Glomerular visceral epithelial cell (primary cell): Measurements from ENCODE around the gene ABHD13.
"Not testable (repeated sequence)": the region's sequence is repeated elsewhere in the genome, so short reads cannot be mapped to it uniquely, and the experiment has no call there.

Source experiments
- DNase-seq: peaks from one replicate; pipeline ENCODE4 v3.0.0-alpha.2; 2016; ENCODE audit errors: extremely low spot score

Gene ABHD13

DNA sequence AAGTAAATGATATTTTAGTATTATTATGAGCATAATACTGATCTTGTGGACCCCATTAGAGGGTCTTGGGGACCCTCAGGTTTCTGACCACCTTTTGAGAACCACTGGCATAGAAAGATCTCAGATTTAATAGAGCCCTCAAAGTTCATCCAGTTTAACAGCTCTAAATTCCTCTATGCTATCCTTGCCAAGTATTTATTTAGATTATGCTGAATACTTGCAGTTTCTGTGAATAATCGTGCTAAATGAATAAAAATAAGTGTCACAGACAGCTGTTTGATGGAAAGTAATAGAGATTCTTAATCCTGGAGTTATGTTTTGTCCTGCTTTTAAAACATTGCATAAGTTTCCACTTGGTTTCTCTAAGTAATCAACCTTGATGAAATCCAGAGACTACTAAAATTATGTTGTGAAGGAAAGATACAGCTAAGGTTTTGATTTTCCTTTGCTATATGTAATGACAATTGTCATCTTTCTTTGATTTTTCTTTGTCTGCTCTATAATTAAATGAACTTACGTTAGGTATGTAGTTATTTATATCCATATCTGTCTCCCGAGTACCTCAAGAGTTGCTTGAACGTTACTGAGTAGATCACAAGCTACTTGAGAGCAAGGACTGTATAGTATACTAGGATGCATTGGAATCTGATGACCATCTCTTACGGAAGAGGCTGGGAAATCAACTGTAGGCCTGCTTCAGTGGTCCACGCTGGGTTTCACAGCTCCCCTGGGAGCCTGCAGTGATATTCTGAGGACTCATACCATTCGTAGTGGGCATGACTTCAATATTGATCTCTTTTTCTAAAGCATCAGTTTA lies 5.7 kb downstream of the ABHD13 start:
- no peak for DNase-seq

- DNase-seq, result no peak
Measured at GRCh38 chr13:108225440-108225839, 7.2 kb downstream of the ABHD13 start.

GRCh38 chr13:108226184-108226583 lies 8.0 kb downstream of the ABHD13 start:
- no peak for DNase-seq

DNA sequence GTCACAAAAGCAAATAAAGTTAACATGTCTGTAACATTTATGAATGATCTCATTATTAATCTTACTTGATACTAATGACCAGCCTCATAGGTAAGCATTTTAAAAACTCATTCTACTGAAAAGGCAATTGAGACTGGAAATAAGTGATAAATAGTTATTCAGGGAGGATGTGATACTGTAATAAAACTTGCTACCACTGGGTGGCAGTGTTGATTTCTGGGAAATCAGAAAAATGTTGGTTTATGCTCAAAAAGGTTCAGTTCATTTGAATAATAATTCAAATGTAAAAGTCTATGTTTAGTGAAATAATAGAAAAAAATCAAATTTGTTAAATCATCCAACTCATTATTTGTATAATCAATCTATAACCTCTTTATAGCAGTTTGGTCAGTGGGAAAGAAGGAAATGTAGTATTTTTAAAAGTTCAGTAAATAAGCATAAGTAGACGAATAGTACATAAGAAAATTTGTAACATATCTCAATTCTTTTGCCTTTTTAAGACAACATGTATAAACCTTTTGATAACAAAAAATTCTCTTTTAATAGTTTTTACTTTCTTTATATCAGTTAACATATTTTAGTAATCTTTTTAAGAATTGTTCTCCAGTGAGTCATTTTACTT lies 9.6 kb downstream of the ABHD13 start:
- DNase-seq, result peak; percentile 53

- no peak for DNase-seq
Measured at GRCh38 chr13:108230377-108230776, 12.2 kb downstream of the ABHD13 start.

DNA sequence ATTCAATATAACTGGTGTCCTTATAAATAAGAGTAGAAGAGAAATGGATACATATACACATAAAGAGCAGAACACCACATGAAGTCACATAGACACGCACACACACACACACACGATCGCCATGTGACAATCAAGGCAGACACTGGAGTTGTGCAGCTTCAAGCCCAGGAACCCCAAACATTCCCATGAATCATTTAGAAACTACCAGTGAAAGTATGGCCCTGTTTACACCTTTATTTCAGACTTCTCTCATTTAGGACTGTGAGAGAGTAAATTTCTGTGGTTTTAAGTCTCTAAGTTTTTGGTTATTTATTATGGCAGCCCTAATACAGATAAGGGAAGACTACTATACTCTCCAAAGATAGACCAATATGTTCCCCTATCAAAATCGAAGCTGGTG lies 31.0 kb downstream of the ABHD13 start:
- DNase-seq, result no peak

DNA sequence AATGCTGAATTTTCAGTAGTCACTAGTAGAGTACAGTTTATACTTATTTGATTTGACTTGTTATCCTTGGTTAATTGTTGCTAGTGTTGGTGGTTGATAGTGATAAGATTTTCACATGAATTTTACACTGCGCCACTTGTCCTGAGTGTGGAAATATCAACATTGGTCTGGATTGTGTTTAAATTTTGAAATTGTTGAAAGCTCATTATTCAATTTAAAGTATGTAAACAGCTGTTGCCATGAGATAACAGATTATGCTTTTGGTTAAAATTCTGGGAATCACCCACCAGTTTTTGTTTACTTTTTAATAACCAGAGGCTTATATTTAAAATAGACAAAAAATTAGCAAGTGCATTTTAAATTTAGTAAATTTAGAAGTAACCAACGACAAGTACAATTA lies 39.1 kb downstream of the ABHD13 start:
- no peak for DNase-seq

GRCh38 chr13:108263621-108264355 lies 45.6 kb downstream of the ABHD13 start:
- no peak for DNase-seq

DNA sequence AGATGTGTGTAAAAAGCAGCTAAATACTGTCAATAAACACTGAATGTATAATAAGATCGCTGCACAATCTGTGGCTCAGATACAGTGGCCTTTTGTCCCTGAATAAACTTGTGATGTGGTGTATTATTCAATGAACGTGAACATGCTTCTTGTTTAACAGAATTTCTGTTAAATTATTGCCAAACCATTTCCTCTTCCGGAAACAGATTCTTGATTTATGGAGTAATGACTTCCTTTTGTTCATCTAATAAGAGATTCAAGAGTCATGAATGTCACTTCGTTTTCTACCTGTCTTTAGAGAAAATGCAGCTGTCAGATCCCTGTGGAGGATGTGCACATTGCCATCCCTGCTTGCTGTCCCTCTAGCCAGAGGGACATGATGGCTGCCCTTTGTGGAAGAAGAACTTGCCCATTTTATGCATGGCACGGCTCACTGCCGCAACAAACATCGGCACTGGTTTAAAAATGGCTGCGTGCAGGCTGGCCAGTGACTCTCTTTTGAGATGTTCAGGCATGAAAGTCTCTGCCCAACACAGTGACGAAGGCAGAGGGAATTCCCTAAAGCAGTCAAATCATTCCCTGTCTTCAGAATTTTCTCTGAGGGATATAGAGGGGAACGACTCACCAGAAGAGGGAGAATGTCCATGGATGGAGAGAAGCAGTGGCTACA lies 48.3 kb downstream of the ABHD13 start:
- no peak for DNase-seq

DNA sequence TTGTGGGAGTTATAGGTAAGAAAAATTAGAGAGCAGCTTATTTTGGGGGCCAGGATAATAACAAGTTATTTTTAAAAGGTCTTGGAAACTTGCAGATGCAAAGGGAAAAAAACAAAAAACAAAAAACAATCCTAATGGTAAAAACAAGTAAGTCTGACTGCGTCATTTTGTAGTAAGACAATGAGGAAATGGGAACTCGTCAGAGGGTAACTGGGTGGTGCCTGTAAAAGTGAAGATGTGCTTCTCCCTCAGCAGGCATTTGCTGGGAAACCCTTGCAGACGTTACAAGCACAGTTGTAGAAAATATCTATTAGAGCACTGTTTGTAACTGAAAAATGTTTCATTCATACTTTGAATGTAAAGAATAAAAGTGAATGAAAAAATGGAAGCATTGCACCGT lies 49.2 kb downstream of the ABHD13 start:
- DNase-seq, result no peak

DNA sequence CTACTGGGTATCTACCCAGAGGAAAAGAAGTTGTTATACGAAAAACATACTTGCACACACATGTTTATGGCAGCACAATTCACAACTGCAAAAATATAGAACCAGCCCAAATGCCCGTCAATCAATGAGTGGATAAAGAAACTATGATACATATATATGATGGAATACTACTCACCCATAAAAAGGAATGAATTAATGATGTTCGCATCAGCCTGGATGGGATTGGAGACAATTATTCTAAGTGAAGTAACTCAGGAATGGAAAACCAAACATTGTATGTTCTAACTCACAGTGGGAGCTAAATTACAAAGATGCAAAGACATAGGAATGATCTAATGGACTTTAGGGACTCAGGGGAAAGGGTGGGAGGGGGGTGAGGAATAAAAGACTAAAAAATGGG lies 49.7 kb downstream of the ABHD13 start:
- DNase-seq, result not testable (repeated sequence)

GRCh38 chr13:108268466-108269112 lies 50.4 kb downstream of the ABHD13 start:
- DNase-seq, result no peak

GRCh38 chr13:108269601-108270328 lies 51.6 kb downstream of the ABHD13 start, which contains the start of gene TNFSF13B:
Gene TNFSF13B (plus strand): TSS chr13:108269718. CDS start chr13:108269896, 178 bp downstream.
- peak; percentile 32 for DNase-seq

GRCh38 chr13:108270442-108270841 lies 52.2 kb downstream of the ABHD13 start:
- DNase-seq, result no peak

DNA sequence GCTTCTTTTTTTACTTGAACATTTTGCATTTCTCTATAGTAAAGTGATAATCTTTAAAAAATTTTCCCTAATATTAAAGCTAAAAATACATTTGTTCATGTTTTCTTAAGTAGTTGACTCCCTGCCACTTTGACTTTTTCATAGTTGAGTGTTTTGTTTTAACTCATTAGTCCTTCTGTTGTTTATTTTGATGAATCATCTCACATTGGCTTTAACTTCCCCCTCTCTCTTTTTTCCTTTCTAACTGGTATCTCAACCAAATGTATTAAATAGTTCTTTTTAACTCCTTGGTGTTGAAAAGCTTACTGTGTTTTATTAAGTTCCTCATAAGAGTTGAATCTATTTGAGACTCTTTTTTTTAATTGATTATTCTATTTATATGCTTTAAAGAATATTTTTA lies 54.1 kb downstream of the ABHD13 start:
- no peak for DNase-seq

- no peak for DNase-seq
Measured at GRCh38 chr13:108273429-108274118, 55.4 kb downstream of the ABHD13 start.

DNA sequence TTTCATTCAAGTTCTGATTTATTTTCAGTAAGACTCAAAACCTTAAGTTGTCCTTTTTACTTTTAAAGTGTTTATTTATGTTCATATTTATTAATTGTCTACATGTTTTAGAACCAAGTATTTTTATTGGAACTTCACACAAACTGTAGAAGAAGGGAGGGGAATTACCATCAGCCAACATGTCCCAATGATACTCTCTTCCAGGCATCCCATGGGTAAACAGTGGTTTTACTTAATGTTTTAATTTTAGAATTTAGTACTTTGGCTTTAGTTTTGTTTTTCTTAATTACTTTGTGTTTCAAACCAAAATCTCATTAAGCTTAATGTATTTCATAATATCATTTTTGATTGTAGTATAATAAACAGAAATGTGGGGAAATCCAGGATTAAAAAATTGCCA lies 56.5 kb downstream of the ABHD13 start:
- DNase-seq, result no peak

GRCh38 chr13:108276060-108276459 lies 57.9 kb downstream of the ABHD13 start:
- DNase-seq, result no peak

- DNase-seq, result no peak
Measured at GRCh38 chr13:108278466-108278865, 60.3 kb downstream of the ABHD13 start.

- no peak for DNase-seq
Measured at GRCh38 chr13:108281901-108282300, 63.7 kb downstream of the ABHD13 start.
